HG03095 (cell line): Measurements from ENCODE around the gene STK36.
A peak's percentile ranks its signal among the peaks of the same experiment; 100 is the strongest.

Experiments used
- ATAC-seq: cut with Tn5 transposase; IDR thresholded peaks from one replicate; pipeline ENCODE4 v1.9.1; 2021; ENCODE audit warnings: moderate library complexity; ENCODE audit not compliant: unreplicated experiment

Gene STK36

GRCh38 chr2:218671654-218672566, at the start of gene STK36, which contains the start of gene RNF25:
TSS of gene STK36 (plus strand) at chr2:218672086. CDS start at chr2:218672830, 744 bp downstream.
TSS of gene RNF25 (minus strand) at chr2:218672002. CDS start at chr2:218671970, 32 bp downstream.
- ATAC-seq, result peak; percentile 98

DNA sequence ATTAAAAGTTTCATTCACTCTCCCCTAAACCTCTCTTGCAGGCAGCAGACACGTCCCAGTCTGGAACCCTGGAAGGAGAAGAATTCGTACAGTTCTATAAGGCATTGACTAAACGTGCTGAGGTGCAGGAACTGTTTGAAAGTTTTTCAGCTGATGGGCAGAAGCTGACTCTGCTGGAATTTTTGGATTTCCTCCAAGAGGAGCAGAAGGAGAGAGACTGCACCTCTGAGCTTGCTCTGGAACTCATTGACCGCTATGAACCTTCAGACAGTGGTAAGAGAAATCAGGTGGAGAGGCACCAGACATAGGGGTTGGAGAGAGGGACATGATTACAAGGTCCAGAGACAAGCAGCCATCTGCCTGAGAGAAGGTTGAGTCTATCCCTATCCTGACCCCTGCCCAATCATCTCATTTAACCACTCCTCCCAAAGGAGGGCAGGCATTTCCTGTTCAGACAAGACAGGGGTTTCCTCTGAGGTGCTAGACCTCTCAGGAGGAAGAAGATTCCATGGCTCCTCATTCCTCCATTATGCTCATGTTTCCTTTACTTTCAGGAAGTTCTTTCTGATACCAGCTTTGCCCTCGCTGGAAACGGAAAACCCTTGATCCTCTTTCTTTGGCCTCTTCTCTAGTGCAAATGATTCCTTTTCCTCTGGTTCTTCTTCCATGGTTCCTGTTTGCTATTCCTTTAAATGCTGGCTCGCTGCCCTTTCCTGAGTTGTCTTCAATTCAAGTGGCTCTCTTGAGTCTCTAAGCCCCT, 49.1 kb upstream of the STK36 start:
- ATAC-seq, result no peak

DNA sequence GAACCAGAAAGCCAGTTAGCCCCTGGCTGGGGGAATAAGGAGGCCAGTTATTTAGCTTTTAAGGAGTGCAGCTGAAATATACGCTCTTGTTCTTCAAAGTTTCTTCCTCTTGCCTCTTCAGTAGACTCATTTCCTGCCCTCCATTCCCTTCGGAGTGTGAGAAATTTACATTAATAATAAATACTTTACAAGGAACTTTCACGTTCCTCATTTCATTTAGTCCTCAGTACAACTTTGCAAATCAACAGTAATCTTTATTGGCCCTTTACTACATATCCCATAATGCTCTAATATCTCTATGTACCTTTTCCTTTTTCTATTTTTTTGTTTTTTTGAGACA, 48.5 kb upstream of the STK36 start:
- ATAC-seq, result no peak

- no peak for ATAC-seq
Observed at GRCh38 chr2:218626369-218626768, 45.5 kb upstream of the STK36 start.

DNA sequence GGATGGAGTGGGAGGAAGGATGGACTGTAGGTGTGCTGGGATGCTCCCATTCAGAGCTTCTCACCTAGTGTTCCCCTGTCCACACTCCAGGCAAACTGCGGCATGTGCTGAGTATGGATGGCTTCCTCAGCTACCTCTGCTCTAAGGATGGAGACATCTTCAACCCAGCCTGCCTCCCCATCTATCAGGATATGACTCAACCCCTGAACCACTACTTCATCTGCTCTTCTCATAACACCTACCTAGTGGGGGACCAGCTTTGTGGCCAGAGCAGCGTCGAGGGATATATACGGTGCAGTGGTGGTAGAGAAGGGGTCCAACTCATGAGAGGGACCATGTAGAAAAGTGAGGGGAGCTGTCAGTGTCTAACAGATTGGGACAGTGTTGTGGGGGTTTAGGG, 43.9 kb upstream of the STK36 start:
- ATAC-seq, result no peak

DNA sequence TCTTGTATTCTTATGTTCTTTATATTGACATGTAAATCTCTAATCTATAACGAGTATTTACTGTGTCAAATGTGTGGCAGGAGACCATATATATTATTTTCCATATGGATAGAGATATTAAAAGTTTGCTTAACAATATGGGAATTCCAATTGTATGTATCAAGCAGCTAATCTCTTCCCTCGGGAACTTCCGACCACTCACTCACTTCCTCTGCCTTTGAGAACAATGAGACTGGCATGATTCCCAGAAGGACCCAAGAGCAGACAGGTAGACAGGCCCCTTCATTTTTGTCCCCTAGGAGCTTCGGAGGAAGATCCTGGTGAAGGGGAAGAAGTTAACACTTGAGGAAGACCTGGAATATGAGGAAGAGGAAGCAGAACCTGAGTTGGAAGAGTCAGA, 40.0 kb upstream of the STK36 start:
- no peak for ATAC-seq

DNA sequence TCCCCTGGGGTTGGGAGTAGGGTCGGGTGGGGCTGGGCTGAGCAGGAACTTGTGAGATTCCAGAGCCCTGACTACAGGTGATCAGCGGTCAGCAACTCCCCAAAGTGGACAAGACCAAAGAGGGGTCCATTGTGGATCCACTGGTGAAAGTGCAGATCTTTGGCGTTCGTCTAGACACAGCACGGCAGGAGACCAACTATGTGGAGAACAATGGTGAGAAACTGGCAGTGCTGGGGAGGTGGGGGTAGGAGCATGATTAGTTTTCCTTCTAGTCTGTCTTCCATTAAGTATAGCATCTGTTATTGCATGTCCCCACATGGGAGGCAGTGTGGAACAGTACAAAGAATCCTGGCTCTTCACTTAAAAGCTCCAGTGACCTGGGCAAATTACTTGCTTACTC, 36.2 kb upstream of the STK36 start:
- ATAC-seq, result no peak

- ATAC-seq, result no peak
Observed at GRCh38 chr2:218638372-218638771, 33.5 kb upstream of the STK36 start.

DNA sequence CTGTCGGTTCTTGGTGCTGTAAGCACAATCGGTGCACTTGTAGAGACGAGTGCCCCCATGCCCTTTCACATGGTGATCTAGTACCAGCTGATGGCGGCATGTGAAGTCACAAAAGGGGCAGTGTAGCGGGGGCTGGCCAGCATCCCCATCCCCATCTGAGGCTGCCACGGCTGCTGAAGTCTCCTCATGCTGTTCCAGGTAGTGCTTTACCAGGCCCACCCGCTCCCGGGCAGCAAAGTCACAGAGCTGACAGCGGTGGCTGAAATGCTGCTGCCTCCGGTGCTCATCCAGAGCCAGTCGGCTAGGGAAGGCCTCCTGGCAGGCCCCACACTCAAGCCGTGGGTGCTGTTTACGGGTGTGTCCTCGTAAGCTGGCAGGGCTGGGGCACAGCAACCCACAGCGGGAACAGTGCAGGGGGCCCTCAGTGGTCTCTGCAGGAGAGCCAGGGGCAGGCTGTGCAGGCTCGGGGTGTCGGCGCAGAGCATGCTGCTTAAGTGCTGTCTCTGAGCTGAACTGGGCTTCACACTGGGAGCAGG, 29.7 kb upstream of the STK36 start:
- no peak for ATAC-seq

GRCh38 chr2:218642786-218643185, 29.1 kb upstream of the STK36 start:
- ATAC-seq, result no peak

DNA sequence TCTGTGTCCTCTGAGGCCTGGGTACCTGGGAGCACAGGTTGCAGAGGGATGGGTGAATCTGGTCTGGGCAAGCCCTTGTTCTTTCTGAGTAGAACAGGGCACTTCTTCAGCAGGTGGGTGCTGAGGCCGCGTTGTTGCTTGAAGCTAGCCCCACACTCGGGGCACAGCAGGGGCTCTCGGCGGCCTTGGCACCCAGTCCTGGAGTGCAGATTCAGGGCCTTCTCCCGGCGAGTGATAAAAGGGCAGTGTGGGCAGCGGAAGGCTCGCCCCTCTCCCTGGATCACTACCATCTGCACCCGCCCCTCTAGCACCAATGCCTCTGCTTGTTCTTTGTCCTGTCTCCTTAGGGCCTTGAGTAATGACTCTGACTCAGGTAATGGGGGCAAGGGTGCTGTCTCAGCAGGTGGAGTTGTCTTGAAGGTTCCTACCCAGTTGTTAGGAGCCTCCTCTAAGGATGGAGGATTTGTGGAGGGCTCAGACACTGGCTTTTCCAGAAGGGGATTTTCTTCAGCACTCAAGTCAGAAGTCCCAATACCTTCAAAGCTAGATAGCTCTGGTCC, 28.1 kb upstream of the STK36 start:
- no peak for ATAC-seq

DNA sequence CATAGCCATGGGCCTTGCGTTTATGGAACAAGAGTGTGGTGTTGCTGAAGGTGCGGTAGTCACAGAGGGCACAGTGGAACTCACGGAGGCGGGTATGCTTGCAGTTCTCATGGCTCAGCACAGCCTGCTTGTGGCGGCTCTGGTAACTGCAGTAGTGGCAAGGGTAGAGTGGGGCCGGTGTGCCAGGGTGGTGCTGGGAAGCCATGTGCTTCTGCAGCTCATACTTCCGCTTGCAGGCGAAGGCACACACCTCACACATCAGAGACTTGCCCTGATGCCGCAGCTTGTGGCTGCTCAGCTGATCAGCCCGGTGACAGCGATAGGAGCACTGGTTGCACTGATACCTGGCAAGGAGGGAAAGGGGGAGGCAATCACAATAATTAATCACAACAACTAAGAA, 27.2 kb upstream of the STK36 start:
- ATAC-seq, result no peak

DNA sequence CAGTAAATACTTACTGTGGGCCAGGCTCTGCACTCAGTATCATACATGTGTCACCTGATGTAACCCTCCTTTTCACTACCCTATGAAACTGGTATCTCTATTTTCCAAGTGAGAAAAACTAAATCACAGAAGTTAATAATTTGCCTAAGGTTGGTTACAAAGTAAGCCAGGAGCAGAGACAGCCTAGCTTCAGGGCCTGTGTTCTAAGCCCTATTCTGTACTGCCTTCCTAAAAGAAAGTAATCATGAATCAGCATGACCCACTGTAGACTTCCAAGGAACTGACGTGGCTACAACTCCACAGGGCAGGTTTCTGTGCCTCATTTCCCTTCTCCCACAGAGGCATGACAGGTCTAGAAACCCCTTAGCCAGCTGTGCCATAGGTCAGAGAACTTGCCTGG, 26.8 kb upstream of the STK36 start:
- ATAC-seq, result no peak

- no peak for ATAC-seq
Observed at GRCh38 chr2:218648088-218648786, 23.6 kb upstream of the STK36 start.

DNA sequence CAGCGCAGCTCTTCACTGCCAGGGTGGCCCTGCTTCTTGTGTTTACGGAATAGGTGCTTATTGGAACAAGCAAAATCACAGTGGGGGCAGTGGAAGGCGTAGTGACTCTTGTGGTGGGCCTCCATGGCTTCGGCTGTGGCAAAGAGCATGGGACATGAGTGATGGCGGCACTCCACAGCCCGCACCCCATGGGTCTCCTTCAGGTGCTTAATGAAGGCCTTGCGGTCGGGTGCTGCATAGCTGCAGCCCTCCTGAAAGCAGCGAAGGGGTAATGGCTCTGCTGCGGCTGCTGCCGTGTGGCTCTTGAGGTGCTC, 23.1 kb upstream of the STK36 start:
- ATAC-seq, result no peak

GRCh38 chr2:218655751-218656150, 16.1 kb upstream of the STK36 start:
- no peak for ATAC-seq

DNA sequence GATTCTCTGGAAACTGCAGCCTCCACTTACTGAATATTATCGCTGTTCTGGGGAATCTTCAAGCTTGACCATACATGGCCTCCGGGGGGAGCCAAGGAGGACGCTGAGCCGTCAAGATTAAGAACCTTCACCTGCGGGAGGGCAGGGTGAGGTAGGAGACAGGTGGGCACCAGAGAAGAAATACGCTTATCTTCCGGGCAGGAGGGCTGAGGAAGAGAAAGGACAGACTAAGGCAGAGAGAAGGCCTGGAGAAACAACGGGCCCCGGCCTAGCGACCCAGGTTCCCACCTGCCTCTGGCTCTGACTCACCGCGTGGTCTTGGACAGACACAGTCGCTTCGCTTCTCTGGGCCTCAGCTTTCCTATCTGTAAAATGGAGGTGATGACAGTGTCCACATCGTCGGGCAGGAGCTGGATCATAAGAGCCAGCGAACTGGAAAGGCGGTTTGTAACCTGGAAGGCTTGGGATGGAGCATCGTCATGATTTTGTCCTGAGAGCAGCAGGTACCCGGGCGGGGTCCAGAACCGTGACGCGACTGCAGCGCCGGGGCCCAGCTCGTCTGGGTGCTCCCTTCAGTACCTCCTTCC, 13.1 kb upstream of the STK36 start:
- ATAC-seq, result peak; percentile 25

GRCh38 chr2:218659258-218659987, 12.5 kb upstream of the STK36 start, which contains the start of the genes BCS1L and ZNF142:
TSS of gene BCS1L (plus strand) at chr2:218659683. CDS start at chr2:218660988, 1,305 bp downstream.
TSS of gene ZNF142 (minus strand) at chr2:218659623. CDS start at chr2:218656429, 3,194 bp downstream.
- peak; percentile 94 for ATAC-seq

DNA sequence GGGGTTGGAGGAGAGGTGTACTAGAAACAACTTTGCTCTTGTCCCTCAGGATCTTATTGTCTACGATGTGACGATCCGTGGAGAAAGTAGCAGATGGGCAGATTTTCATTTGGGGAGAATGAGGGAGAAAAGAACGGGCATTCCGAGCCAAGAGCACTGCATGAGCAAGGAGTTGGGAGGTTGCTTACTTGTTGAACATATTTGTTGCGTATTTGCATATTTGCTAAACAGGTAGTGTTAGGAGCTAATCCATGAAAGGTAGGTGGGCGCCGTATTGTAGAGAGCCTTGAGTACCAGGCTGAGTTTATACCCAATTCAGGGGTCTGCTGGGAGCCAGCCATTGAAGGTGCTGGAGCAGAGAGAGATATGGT, 11.9 kb upstream of the STK36 start:
- no peak for ATAC-seq

DNA sequence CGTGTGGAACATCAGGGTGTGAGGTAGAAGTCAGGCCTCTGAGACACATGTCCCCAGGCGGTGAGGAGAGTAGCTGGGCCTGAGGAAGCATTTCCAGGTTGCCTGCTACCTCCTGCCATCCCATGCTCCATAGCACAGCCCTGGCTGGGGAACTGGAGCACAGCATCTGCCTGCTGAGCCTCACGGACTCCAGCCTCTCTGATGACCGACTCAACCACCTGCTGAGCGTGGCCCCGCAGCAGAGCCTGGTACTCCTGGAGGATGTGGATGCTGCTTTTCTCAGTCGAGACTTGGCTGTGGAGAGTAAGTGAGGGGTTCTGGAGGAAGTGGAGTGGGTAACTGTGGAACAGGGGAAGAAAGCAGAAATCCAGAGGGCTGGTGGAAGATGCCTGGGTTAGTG, 9.5 kb upstream of the STK36 start:
- no peak for ATAC-seq
